Kidney (tissue), 14 donors: ENCODE measurements around the gene ITPK1. TPM values are rescaled to one million over a fixed set of nuclear protein-coding genes. Genes with fewer than 3 reads are reported as not detected.

ENCODE experiments used
- DNase-seq, 5 donors: peaks; one replicate each; pipeline ENCODE4 v3.0.0-alpha.2; 2013 to 2020
- FAIRE-seq: peaks from 2 replicates; lab custom pipeline; 2012; peaks lifted over from hg19 to GRCh38; lab: Jason Lieb, UNC
- H3K27ac ChIP-seq, 2 donors: one replicate each; pipeline ENCODE4 v1.7.0; 2013; ENCODE audit warnings: low read depth in 2 of 2, low read length in 2 of 2, inconsistent platforms in 1 of 2
- H3K27me3 ChIP-seq: one replicate; pipeline ENCODE4 v1.7.1; 2013; ENCODE audit warnings: low read length, inconsistent platforms; ENCODE audit not compliant: control insufficient read depth, insufficient read depth
- H3K36me3 ChIP-seq, 3 donors: one replicate each; pipeline versions ENCODE4 v1.7.0 to v1.7.1; 2013; ENCODE audit warnings: low read length in 3 of 3, control low read depth in 1 of 3, inconsistent platforms in 1 of 3; ENCODE audit not compliant: insufficient read depth in 3 of 3, control insufficient read depth in 2 of 3
- H3K4me1 ChIP-seq, 3 donors: one replicate each; pipeline versions ENCODE4 v1.7.0 to v1.7.1; 2013; ENCODE audit warnings: low read length in 3 of 3, inconsistent platforms in 1 of 3, low read depth in 1 of 3; ENCODE audit not compliant: control insufficient read depth in 2 of 3, insufficient read depth in 2 of 3
- H3K4me3 ChIP-seq, 3 donors: one replicate each; pipeline versions ENCODE4 v1.7.0 to v1.8.1; 2013; ENCODE audit warnings: low read length in 3 of 3, control low read depth in 1 of 3, inconsistent platforms in 1 of 3
- H3K9ac ChIP-seq, 3 donors: one replicate each; pipeline versions ENCODE4 v1.7.0 to v1.7.1; 2013; ENCODE audit warnings: low read length in 3 of 3, control low read depth in 1 of 3, inconsistent platforms in 1 of 3
- H3K9me3 ChIP-seq, 3 donors: one replicate each; pipeline versions ENCODE4 v1.7.0 to v1.7.1; 2013; ENCODE audit warnings: low read length in 3 of 3, control low read depth in 1 of 3, inconsistent platforms in 1 of 3; ENCODE audit not compliant: control insufficient read depth in 2 of 3, insufficient read depth in 1 of 3
- CTCF ChIP-seq: IDR thresholded peaks from 3 replicates; pipeline ENCODE4 v1.5.1; 2012; ENCODE audit warnings: mild to moderate bottlenecking, moderate library complexity, borderline replicate concordance; ENCODE audit not compliant: insufficient read depth; ENCODE audit errors: extremely low read depth
- intact Hi-C: fragments of 100-400 bp; cut with DNase I; formaldehyde crosslinking; loops from one replicate; pipeline ENCODE4 v1.11.1; 2022
- polyA plus RNA-seq: library from polyadenylated mRNA; stranded (reverse); fragments of 350-450 nt; fragmentation: Illumina TruSeq; extraction: RNeasy Lipid Tissue Mini Kit (QIAGEN cat#74804); gene quantifications from one replicate; pipeline ENCODE4 v1.2.3, GENCODE V29; 2014; ENCODE audit warnings: low read depth, low replicate concordance; ENCODE audit not compliant: insufficient read depth
- total RNA-seq: library from RNA; stranded (reverse); fragmentation: NEBNext Ultra II Directional; extraction: Animal tissue kit (Norgen Biotek cat#: 25700); gene quantifications from one replicate; pipeline ENCODE4 v1.2.1, GENCODE V29; 2021
- donor health status: control.
- donor health status: control.
- donor health status: control.
- donor health status: control.
- donor health status: control.
- donor health status: DM: yes; HTN: yes; CAD: no.
- donor health status: Normal renal cell carcinoma (clear cell type).

The ITPK1 gene
- total and polyA plus RNA-seq, 2 donors from 2014 or later = 43.6 to 92.0 TPM

- H3K4me1 ChIP-seq = peaks cover 0 to 28% (median 11%) of the 10 kb centered on the region in 3 donors
Observed at GRCh38 chr14:93079321-93079720, 36.4 kb downstream of the ITPK1 start.

GRCh38 chr14:93078870-93079269 is 36.9 kb downstream of the ITPK1 start:
- no peak for TF ChIP-seq CTCF
- H3K36me3 ChIP-seq = no peaks in the 10 kb centered on the region
- DNase-seq = peak in 1 of 5 donors; percentile 50
- intact Hi-C loops = no loop called here
- peak overlapping the region in 1 of 2 donors; percentile 32 for H3K27ac ChIP-seq
- peaks cover 0 to 32% (median 16%) of the 10 kb centered on the region in 3 donors for H3K4me1 ChIP-seq
- H3K9me3 ChIP-seq = no peaks in the 10 kb centered on the region
- H3K27me3 ChIP-seq = no peaks in the 10 kb centered on the region
- H3K9ac ChIP-seq = no peak overlapping the region
- H3K4me3 ChIP-seq = no peak overlapping the region
- FAIRE-seq = no peak

More at GRCh38 chr14:93079321-93079720, 36.4 kb downstream of the ITPK1 start:
- Histone ChIP-seq H3K9me3 (no peaks in the 10 kb centered on the region), H3K27ac (peak overlapping the region in 1 of 2 donors; percentile 2), H3K27me3 (no peaks in the 10 kb centered on the region), H3K4me3 (no peak overlapping the region), H3K36me3 (no peaks in the 10 kb centered on the region), H3K9ac (no peak overlapping the region)
- DNase-seq (no peak), FAIRE-seq (no peak)
- no peak for TF ChIP-seq CTCF
- intact Hi-C loops = no loop called here

- intact Hi-C loops = no loop called here
- no peak overlapping the region for H3K4me3 ChIP-seq
- no peaks in the 10 kb centered on the region for H3K9me3 ChIP-seq
- DNase-seq (no peak), FAIRE-seq (no peak)
- no peak overlapping the region for H3K27ac ChIP-seq
- no peak overlapping the region for H3K9ac ChIP-seq
- TF ChIP-seq CTCF = no peak
- no peaks in the 10 kb centered on the region for H3K27me3 ChIP-seq
- no peaks in the 10 kb centered on the region for H3K36me3 ChIP-seq
- H3K4me1 ChIP-seq = peaks cover 0 to 36% (median 25%) of the 10 kb centered on the region in 3 donors
Observed at GRCh38 chr14:93076755-93077154, 39.0 kb downstream of the ITPK1 start.

GRCh38 chr14:93075891-93076290 is 39.8 kb downstream of the ITPK1 start:
- no peak for TF ChIP-seq CTCF
- Histone ChIP-seq H3K27ac (no peak overlapping the region), H3K4me3 (no peak overlapping the region), H3K36me3 (no peaks in the 10 kb centered on the region), H3K4me1 (peaks cover 0 to 36% (median 25%) of the 10 kb centered on the region in 3 donors), H3K9me3 (no peaks in the 10 kb centered on the region), H3K27me3 (no peaks in the 10 kb centered on the region), H3K9ac (no peak overlapping the region)
- DNase-seq = no peak
- intact Hi-C loops = no loop called here
- FAIRE-seq = no peak
